Right atrium auricular region (tissue), 2 donors: ENCODE measurements around the gene FOXP1. TPM values are rescaled to one million over a fixed set of nuclear protein-coding genes. Genes with fewer than 3 reads are reported as not detected.

Experiments used
- DNase-seq: peaks from one replicate; pipeline ENCODE4 v3.0.0-alpha.2; 2019; ENCODE audit warnings: low spot score
- H3K27ac ChIP-seq, 2 donors: fragments of 200-600 bp; sonication (generic); 1 replicate in 1 of 2; 2 replicates in 1 of 2; pipeline ENCODE4 v1.5.1; 2016 to 2019
- H3K27me3 ChIP-seq, 2 donors: fragments of 200-600 bp; sonication (generic); one replicate each; pipeline versions ENCODE4 v1.5.1 to v1.6.0; 2017 to 2019
- H3K36me3 ChIP-seq: fragments of 200-600 bp; sonication (generic); one replicate; pipeline ENCODE4 v1.5.1; 2016
- H3K4me1 ChIP-seq, 2 donors: fragments of 200-600 bp; sonication (generic); one replicate each; pipeline versions ENCODE4 v1.5.1 to v1.6.0; 2017 to 2019
- H3K4me3 ChIP-seq, 2 donors: fragments of 200-600 bp; sonication (generic); 1 replicate in 1 of 2; 2 replicates in 1 of 2; pipeline ENCODE4 v1.5.1; 2017 to 2019; ENCODE audit warnings: mild to moderate bottlenecking in 1 of 2, moderate library complexity in 1 of 2
- H3K9me3 ChIP-seq, 2 donors: fragments of 200-600 bp; sonication (generic); one replicate each; pipeline ENCODE4 v1.5.1; 2019
- total RNA-seq, 2 donors: library from RNA; depleted of rRNA; stranded (reverse); fragments of >200 nt; gene quantifications; one replicate each; pipeline ENCODE4 v1.1.0, GENCODE V29; 2016
- TF ChIP-seq, protein P1 (sequence below), 2 donors: fragments of 200-600 bp; sonication (generic); IDR thresholded peaks; one replicate each; pipeline ENCODE4 v1.5.1; 2019; ENCODE audit warnings: antibody characterized with exemption in 2 of 2

FOXP1 gene
- total RNA-seq, 2 donors from 2014 or later: 39.2 to 59.0 TPM

DNA sequence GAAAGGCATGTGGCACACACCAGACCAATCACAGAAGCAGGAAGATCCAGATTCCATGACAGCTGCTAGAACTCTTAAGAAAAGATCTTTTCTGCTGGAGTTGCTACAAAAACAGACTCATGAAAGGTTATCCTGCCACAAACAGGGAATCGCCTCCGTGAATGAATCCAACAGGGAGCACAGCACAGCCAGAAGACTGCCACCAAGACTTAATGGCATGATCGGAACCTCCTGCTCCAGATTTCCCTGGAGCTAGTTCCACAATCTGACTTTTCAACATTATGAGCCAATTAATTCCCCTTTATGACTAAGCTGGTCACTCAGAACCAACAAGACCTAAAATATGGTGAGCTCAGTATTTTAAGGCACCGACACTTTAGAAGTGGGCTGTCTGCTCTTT lies 232.5 kb downstream of the FOXP1 start:
- no peak for DNase-seq

GRCh38 chr3:71348831-71349230 lies 234.7 kb downstream of the FOXP1 start:
- no peak for DNase-seq
- Histone ChIP-seq H3K4me3 (no peak overlapping the region), H3K36me3 (no peaks in the 10 kb centered on the region), H3K4me1 (no peaks in the 10 kb centered on the region), H3K9me3 (no peaks in the 10 kb centered on the region), H3K27me3 (no peaks in the 10 kb centered on the region), H3K27ac (no peak overlapping the region)
- TF ChIP-seq, protein P1, sequence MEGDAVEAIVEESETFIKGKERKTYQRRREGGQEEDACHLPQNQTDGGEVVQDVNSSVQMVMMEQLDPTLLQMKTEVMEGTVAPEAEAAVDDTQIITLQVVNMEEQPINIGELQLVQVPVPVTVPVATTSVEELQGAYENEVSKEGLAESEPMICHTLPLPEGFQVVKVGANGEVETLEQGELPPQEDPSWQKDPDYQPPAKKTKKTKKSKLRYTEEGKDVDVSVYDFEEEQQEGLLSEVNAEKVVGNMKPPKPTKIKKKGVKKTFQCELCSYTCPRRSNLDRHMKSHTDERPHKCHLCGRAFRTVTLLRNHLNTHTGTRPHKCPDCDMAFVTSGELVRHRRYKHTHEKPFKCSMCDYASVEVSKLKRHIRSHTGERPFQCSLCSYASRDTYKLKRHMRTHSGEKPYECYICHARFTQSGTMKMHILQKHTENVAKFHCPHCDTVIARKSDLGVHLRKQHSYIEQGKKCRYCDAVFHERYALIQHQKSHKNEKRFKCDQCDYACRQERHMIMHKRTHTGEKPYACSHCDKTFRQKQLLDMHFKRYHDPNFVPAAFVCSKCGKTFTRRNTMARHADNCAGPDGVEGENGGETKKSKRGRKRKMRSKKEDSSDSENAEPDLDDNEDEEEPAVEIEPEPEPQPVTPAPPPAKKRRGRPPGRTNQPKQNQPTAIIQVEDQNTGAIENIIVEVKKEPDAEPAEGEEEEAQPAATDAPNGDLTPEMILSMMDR (IDR thresholded peaks at IDR 0.05): no peak

More for the DNA sequence above, 232.5 kb downstream of the FOXP1 start:
- TF ChIP-seq, protein P1 (IDR thresholded peaks at IDR 0.05): no peak
- Histone ChIP-seq H3K27ac (no peak overlapping the region), H3K4me1 (no peaks in the 10 kb centered on the region), H3K27me3 (no peaks in the 10 kb centered on the region), H3K36me3 (no peaks in the 10 kb centered on the region), H3K9me3 (no peaks in the 10 kb centered on the region), H3K4me3 (no peak overlapping the region)

DNA sequence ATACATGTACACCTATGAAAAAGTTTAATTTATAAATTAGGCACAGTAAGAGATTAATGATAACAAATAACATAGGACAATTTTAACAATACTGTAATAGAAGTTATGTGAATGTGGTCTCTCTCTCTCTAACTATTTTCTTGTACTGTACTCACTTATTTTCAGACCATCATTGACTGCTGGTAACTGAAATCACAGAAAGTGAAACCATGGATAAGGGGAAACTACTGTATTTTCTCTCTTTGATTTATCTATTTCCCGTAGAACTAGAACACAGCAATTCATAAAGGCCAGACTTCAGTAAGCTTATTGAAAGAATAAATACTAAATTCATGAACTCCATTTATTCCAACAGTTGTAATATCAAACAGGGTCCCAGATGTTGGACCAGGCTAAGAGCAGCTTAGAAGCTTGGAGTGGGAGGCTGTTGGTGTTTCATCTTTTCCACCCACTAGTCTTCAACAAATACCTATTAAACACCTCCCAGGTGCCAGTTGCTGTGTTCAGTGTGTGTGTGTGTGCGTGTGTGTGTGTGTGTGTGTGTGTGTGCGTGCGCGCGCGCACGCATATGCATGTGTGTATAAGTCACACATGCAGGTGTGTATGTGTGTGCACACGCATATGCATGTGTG lies 235.4 kb downstream of the FOXP1 start:
- TF ChIP-seq, protein P1 (IDR thresholded peaks at IDR 0.05): no peak
- DNase-seq: no peak
- H3K9me3 ChIP-seq: no peaks in the 10 kb centered on the region

DNA sequence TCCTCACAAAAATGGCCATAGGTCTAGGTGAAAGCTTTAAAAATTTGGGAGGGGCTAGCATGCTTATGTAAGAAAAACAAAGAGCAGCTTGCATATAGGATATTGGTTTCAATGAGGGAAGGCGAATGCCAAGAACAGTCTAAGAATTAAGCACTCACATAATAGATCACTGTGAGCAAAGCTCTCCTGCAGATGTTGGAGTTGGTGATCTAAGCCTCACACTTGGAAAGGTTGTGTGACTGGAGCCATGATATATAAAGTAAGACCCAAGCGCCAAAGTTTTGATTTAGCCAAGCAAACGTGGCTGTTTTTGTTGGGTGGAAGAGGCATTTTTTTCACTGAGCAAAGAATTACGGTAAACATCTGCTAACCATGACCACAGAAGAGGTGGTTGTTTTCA lies 237.5 kb downstream of the FOXP1 start:
- peaks cover 0 to 5% of the 10 kb centered on the region in 2 donors for H3K9me3 ChIP-seq
- no peaks in the 10 kb centered on the region for H3K27me3 ChIP-seq
- no peaks in the 10 kb centered on the region for H3K4me1 ChIP-seq
- H3K36me3 ChIP-seq: no peaks in the 10 kb centered on the region
- H3K27ac ChIP-seq: peak overlapping the region; percentile 21 to 32
- no peak for DNase-seq
- TF ChIP-seq, protein P1 (IDR thresholded peaks at IDR 0.05): no peak
- no peak overlapping the region for H3K4me3 ChIP-seq

More for the DNA sequence above, 235.4 kb downstream of the FOXP1 start:
- Histone ChIP-seq H3K36me3 (no peaks in the 10 kb centered on the region), H3K27me3 (no peaks in the 10 kb centered on the region), H3K4me1 (no peaks in the 10 kb centered on the region), H3K4me3 (no peak overlapping the region), H3K27ac (no peak overlapping the region)

GRCh38 chr3:71345429-71346040 lies 238.0 kb downstream of the FOXP1 start:
- Histone ChIP-seq H3K4me3 (no peak overlapping the region), H3K4me1 (no peaks in the 10 kb centered on the region), H3K27me3 (no peaks in the 10 kb centered on the region), H3K36me3 (no peaks in the 10 kb centered on the region), H3K9me3 (peaks cover 0 to 7% of the 10 kb centered on the region in 2 donors), H3K27ac (peak overlapping the region; percentile 32 to 39)
- TF ChIP-seq, protein P1 (IDR thresholded peaks at IDR 0.05): no peak
- no peak for DNase-seq
